OCI-LY1 (cell line): ENCODE measurements around the gene GID8.

Source experiments
- H2AFZ ChIP-seq: fragments of 200-600 bp; sonication (generic), shearing (Covaris generic); 2 replicates; pipeline ENCODE4 v1.6.0; 2014; ENCODE audit warnings: antibody characterized with exemption, mild to moderate bottlenecking, low read length
- H3F3A ChIP-seq: fragments of 200-600 bp; sonication (generic), shearing (Covaris generic); 2 replicates; pipeline ENCODE4 v1.6.0; 2014; ENCODE audit warnings: mild to moderate bottlenecking, antibody characterized with exemption, low read length, moderate library complexity; ENCODE audit not compliant: insufficient read depth
- H3K27ac ChIP-seq: fragments of 200-600 bp; sonication (generic); 2 replicates; pipeline ENCODE4 v1.5.1; 2014; ENCODE audit warnings: low read length, mixed run types, mild to moderate bottlenecking, low read depth; ENCODE audit not compliant: poor library complexity, severe bottlenecking
- H3K27me3 ChIP-seq: fragments of 200-600 bp; sonication (generic); 2 replicates; pipeline ENCODE4 v1.6.0; 2014; ENCODE audit warnings: antibody characterized with exemption, mild to moderate bottlenecking, low read length, moderate library complexity; ENCODE audit not compliant: insufficient read depth
- H3K36me3 ChIP-seq: fragments of 200-600 bp; sonication (generic); 2 replicates; pipeline ENCODE4 v1.6.1; 2014; ENCODE audit warnings: mild to moderate bottlenecking, antibody characterized with exemption, low read length, moderate library complexity, mixed read lengths; ENCODE audit not compliant: insufficient read depth
- H3K4me1 ChIP-seq: fragments of 200-600 bp; sonication (generic); 2 replicates; pipeline ENCODE4 v1.5.1; 2014; ENCODE audit warnings: mild to moderate bottlenecking, low read length, moderate library complexity; ENCODE audit not compliant: insufficient read depth, severe bottlenecking
- H3K4me2 ChIP-seq: fragments of 200-600 bp; sonication (generic), shearing (Covaris generic); 2 replicates; pipeline ENCODE4 v1.6.1; 2014; ENCODE audit warnings: low read length
- H3K4me3 ChIP-seq: fragments of 200-600 bp; sonication (generic); 2 replicates; pipeline ENCODE4 v1.5.1; 2014; ENCODE audit warnings: low read length, low read depth, mild to moderate bottlenecking, mixed read lengths; ENCODE audit not compliant: poor library complexity, severe bottlenecking
- H3K79me2 ChIP-seq: fragments of 200-600 bp; shearing (Covaris generic); 2 replicates; pipeline ENCODE4 v1.6.1; 2016; ENCODE audit warnings: mixed run types, low read length, mixed read lengths; ENCODE audit not compliant: insufficient read depth
- H3K9ac ChIP-seq: fragments of 200-600 bp; sonication (generic), shearing (Covaris generic); 2 replicates; pipeline ENCODE4 v1.6.1; 2014; ENCODE audit warnings: mild to moderate bottlenecking, low read length, mixed read lengths
- H3K9me2 ChIP-seq: fragments of 200-600 bp; sonication (generic), shearing (Covaris generic); 2 replicates; pipeline ENCODE4 v1.6.1; 2014; ENCODE audit warnings: low read depth, mild to moderate bottlenecking, low read length, mixed read lengths
- H3K9me3 ChIP-seq: fragments of 200-600 bp; shearing (Covaris generic); 2 replicates; pipeline ENCODE4 v1.6.1; 2014; ENCODE audit warnings: low read length, mixed read lengths
- H4K20me1 ChIP-seq: fragments of 200-600 bp; sonication (generic), shearing (Covaris generic); 2 replicates; pipeline ENCODE4 v1.6.0; 2016; ENCODE audit warnings: mild to moderate bottlenecking, low read length; ENCODE audit not compliant: insufficient read depth
- CTCF ChIP-seq: fragments of 200-600 bp; sonication (generic), shearing (Covaris generic); IDR thresholded peaks from 2 replicates; pipeline ENCODE4 v1.5.1; 2017; ENCODE audit warnings: mild to moderate bottlenecking, antibody characterized with exemption, low read length, moderate library complexity, mixed read lengths
- EZH2 ChIP-seq: fragments of 200-600 bp; sonication (generic), shearing (Covaris generic); IDR thresholded peaks from 2 replicates; pipeline ENCODE4 v1.8.0; 2017; ENCODE audit warnings: borderline replicate concordance, mixed run types, mild to moderate bottlenecking, antibody characterized with exemption, low read length, moderate library complexity, mixed read lengths

The GID8 gene

GRCh38 chr20:62980380-62980960, 42.5 kb downstream of the GID8 start:
- Histone ChIP-seq H3K4me1 (peaks cover 12% of the 10 kb centered on the region), H3K27me3 (peaks cover 4% of the 10 kb centered on the region; the same call in 1 of the 2 replicates), H3K27ac (no peak overlapping the region), H2AFZ (no peak overlapping the region), H3K9me3 (no peaks in the 10 kb centered on the region), H3K9ac (no peak overlapping the region), H3K36me3 (no peaks in the 10 kb centered on the region), H3K4me2 (no peak overlapping the region), H3K4me3 (no peak overlapping the region), H3F3A (no peaks in the 10 kb centered on the region), H3K9me2 (no peaks in the 10 kb centered on the region), H4K20me1 (no peaks in the 10 kb centered on the region), H3K79me2 (no peaks in the 10 kb centered on the region)
- no peak for TF ChIP-seq CTCF
- no peak for TF ChIP-seq EZH2

DNA sequence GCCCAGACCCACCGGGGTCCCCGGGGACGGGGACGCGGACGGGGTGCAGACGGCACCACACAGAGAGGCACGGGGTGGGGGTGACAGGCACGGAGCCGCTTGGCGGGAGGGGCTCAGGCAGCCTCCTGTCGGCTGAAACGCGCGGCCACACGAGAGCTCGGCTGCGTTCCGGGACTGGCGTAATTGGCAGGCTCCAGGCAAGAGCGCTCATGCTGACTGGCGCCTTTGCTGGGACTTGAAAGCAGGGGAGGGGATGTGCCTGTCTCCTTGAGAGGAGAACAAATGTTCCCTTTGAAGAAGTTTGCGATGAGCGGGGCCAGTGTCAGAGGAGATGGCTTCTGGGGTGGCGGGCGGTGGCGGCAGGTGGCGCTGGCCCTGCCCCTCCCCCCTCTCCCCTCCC, 43.0 kb downstream of the GID8 start:
- no peaks in the 10 kb centered on the region for H4K20me1 ChIP-seq
- no peaks in the 10 kb centered on the region for H3K9me3 ChIP-seq
- H3K27ac ChIP-seq, result no peak overlapping the region

DNA sequence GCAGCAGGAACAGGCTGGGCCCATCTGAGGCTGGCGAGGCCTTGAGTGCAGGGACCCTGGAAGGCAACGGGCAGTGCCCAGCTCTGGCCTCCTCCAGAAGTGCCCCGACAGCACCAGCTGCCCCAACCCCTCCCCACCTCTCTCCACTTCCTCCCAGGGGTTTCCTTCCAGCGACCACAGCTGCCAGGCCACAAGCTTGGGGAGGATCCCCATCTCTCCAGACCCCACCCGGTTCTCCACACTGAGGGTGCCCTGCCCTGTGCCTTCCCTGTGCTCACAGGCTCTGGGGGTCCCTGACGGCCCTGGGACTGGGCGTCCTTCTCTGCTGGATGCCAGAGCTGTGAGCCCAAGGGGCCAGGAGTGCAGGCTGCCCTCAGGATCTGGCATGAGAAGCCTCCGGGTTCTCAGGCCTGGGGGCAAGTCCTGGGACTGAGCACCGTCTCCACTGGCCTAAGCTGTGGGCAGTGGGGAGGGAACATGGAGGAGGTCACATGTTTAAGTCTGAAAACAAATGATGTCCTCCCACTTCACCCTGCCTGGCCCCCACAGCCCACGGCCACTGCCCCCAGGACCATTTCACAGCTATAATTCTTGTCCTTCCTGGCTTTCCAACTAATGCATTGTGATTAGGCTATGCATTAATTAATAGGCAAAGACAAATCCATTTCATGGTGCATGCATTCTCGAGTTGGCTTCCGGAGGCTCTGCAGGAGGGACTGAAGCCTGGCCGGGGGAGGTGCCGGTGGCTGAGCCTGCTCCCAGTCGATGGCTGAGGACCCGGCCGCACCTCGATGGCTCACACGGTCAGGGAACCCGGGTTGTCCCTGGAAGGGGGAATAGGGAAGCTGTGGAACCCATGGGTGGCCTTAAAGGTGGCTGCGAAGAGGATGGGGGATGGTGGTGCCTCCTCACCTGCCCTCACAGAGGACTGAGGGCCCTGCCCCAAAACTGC, 44.5 kb downstream of the GID8 start:
- H3K9ac ChIP-seq, result no peak overlapping the region
- no peak overlapping the region for H3K4me3 ChIP-seq
- H3K79me2 ChIP-seq, result no peaks in the 10 kb centered on the region
- no peaks in the 10 kb centered on the region for H3K9me2 ChIP-seq
- H3K4me1 ChIP-seq, result peaks cover 8% of the 10 kb centered on the region
- H3K4me2 ChIP-seq, result no peak overlapping the region
- H4K20me1 ChIP-seq, result no peaks in the 10 kb centered on the region
- H3K36me3 ChIP-seq, result no peaks in the 10 kb centered on the region
- peaks cover 8% of the 10 kb centered on the region; the same call in 1 of the 2 replicates for H3K27me3 ChIP-seq
- TF ChIP-seq CTCF (no peak), EZH2 (no peak)
- H3F3A ChIP-seq, result no peaks in the 10 kb centered on the region
- H2AFZ ChIP-seq, result no peak overlapping the region
- H3K27ac ChIP-seq, result no peak overlapping the region
- no peaks in the 10 kb centered on the region for H3K9me3 ChIP-seq

More for the DNA sequence above, 43.0 kb downstream of the GID8 start:
- Histone ChIP-seq H3K4me3 (no peak overlapping the region), H3K79me2 (no peaks in the 10 kb centered on the region), H3K9ac (no peak overlapping the region), H2AFZ (no peak overlapping the region), H3K9me2 (no peaks in the 10 kb centered on the region), H3F3A (no peaks in the 10 kb centered on the region), H3K36me3 (no peaks in the 10 kb centered on the region), H3K27me3 (peaks cover 5% of the 10 kb centered on the region; the same call in 1 of the 2 replicates), H3K4me2 (no peak overlapping the region), H3K4me1 (peaks cover 12% of the 10 kb centered on the region)
- TF ChIP-seq CTCF (no peak), EZH2 (no peak)
